ENCODE results near the gene CCDC77.

- TF ChIP-seq CTCF (IDR thresholded peaks at IDR 0.05) = no peak
- no peak for TF ChIP-seq POLR2A (IDR thresholded peaks at IDR 0.05)
Observed at GRCh38 chr12:367972-368371, 33.5 kb upstream of the CCDC77 start.

All from vagina (tissue), 2 donors.